ENCODE measurements around the gene BATF2. TPM values are rescaled to one million over a fixed set of nuclear protein-coding genes. Genes with fewer than 3 reads are reported as not detected.

The BATF2 gene
- total and polyA plus RNA-seq, 9 of the 15 experiments (the other 6 are each of a cell fraction or from before 2014, with no cell fraction given) = 1.7 to 8.9 (median 6.4) TPM

DNA sequence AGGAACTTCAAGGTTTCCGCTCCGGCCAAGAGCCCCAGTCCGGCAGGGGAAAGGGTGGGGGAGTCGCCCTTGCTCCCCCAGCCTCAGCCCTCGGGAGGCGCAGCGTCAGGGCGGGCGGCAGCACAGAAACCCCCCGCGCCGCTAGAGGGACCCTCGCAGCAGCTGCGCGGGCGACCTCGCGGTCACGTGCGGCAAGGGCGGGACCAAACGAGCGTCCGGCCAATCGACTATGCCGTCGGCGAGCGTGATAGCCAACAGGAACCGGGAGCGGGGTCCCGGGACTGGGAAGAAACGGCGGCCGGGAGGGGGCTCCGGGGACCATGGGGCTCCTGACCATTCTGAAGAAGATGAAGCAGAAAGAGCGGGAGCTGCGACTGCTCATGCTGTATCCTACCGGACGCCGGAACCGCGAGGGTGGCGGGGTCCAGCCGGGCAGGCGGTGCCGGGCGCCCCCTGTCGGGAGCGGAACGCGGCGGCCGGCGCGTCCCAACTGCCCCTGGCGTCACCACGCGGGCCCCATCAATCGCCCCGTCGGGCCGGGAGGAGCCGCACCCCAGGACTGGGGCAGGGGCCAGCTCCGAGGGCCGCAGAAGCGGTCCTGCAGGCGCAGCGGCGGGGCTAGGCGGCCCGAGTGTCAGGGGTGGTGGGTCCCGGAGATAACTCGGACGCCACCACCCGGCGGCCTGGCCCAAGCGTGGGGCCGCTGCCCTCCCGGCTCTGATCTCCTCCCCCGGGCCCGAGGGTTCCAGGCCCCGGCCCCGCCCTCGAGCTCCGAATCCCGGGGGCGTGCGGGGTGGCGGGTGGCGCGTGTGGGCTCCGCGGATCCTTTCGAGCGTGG is 17.3 kb upstream of the BATF2 start, which contains the start of gene ARL2 (continued):
- TF ChIP-seq ARNT (IDR thresholded peaks at IDR 0.05) = no peak; a peak in 1 of 4 replicates
- peak in 1 of 2 experiments; percentile 75; a peak in 2 of 4 replicates for TF ChIP-seq ZNF639 (CRISPR knock-in tag; conservative IDR thresholded peaks at IDR 0.05 in 1 of 2, IDR thresholded peaks at IDR 0.05 in 1 of 2)
- peak; percentile 52 to 81; a peak in 3 of 4 replicates for TF ChIP-seq FOXK2 (conservative IDR thresholded peaks at IDR 0.05 in 1 of 2, IDR thresholded peaks at IDR 0.05 in 1 of 2; ENCODE audit: low read depth in 2 of 2)
- no peak for TF ChIP-seq EZH2 (IDR thresholded peaks at IDR 0.05; ENCODE audit: borderline replicate concordance, low read depth, low read length)
- no peak for TF ChIP-seq NR0B1 (IDR thresholded peaks at IDR 0.05; ENCODE audit: partially characterized antibody)
- no peak for TF ChIP-seq SRSF7 (optimal IDR thresholded peaks at IDR 0.05; ENCODE audit: low read depth, low read length)
- peak; percentile 87 for TF ChIP-seq NCOA6 (IDR thresholded peaks at IDR 0.05)
- TF ChIP-seq CCNT2 (IDR thresholded peaks at IDR 0.05; ENCODE audit: borderline replicate concordance, extremely low read depth, insufficient read length, low read depth, low read length) = peak; percentile 63
- TF ChIP-seq ZNF197 (CRISPR knock-in tag; IDR thresholded peaks at IDR 0.05; ENCODE audit: low read depth) = no peak
- TF ChIP-seq, protein P1, sequence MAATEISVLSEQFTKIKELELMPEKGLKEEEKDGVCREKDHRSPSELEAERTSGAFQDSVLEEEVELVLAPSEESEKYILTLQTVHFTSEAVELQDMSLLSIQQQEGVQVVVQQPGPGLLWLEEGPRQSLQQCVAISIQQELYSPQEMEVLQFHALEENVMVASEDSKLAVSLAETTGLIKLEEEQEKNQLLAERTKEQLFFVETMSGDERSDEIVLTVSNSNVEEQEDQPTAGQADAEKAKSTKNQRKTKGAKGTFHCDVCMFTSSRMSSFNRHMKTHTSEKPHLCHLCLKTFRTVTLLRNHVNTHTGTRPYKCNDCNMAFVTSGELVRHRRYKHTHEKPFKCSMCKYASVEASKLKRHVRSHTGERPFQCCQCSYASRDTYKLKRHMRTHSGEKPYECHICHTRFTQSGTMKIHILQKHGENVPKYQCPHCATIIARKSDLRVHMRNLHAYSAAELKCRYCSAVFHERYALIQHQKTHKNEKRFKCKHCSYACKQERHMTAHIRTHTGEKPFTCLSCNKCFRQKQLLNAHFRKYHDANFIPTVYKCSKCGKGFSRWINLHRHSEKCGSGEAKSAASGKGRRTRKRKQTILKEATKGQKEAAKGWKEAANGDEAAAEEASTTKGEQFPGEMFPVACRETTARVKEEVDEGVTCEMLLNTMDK (IDR thresholded peaks at IDR 0.05; ENCODE audit: borderline replicate concordance, insufficient read depth, low read depth, low read length, poor library complexity, severe bottlenecking) = peak; percentile 99
- TF ChIP-seq, protein P2, sequence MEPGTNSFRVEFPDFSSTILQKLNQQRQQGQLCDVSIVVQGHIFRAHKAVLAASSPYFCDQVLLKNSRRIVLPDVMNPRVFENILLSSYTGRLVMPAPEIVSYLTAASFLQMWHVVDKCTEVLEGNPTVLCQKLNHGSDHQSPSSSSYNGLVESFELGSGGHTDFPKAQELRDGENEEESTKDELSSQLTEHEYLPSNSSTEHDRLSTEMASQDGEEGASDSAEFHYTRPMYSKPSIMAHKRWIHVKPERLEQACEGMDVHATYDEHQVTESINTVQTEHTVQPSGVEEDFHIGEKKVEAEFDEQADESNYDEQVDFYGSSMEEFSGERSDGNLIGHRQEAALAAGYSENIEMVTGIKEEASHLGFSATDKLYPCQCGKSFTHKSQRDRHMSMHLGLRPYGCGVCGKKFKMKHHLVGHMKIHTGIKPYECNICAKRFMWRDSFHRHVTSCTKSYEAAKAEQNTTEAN (CRISPR knock-in tag; IDR thresholded peaks at IDR 0.05) = 0 out of 2 replicates have a peak, but pooled peaks have one; percentile 76
- no peak for TF ChIP-seq ZBTB17 (CRISPR knock-in tag; IDR thresholded peaks at IDR 0.05)
- TF ChIP-seq ZNF79 (CRISPR knock-in tag; IDR thresholded peaks at IDR 0.05; ENCODE audit: low read depth) = no peak
- TF ChIP-seq FOXJ2 (tag; IDR thresholded peaks at IDR 0.05) = no peak
- TF ChIP-seq STAT5B (CRISPR knock-in tag; IDR thresholded peaks at IDR 0.05) = no peak
- TF ChIP-seq ZNF584 (CRISPR knock-in tag; IDR thresholded peaks at IDR 0.05; ENCODE audit: low read depth) = 0 out of 2 replicates have a peak, but pooled peaks have one; percentile 14
- TF ChIP-seq, protein P3, sequence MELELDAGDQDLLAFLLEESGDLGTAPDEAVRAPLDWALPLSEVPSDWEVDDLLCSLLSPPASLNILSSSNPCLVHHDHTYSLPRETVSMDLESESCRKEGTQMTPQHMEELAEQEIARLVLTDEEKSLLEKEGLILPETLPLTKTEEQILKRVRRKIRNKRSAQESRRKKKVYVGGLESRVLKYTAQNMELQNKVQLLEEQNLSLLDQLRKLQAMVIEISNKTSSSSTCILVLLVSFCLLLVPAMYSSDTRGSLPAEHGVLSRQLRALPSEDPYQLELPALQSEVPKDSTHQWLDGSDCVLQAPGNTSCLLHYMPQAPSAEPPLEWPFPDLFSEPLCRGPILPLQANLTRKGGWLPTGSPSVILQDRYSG (tag; conservative IDR thresholded peaks at IDR 0.05; ENCODE audit: low read depth) = no peak
- no peak for TF ChIP-seq MXI1 (IDR thresholded peaks at IDR 0.05; ENCODE audit: low read depth, low read length)
- no peak for TF ChIP-seq ZSCAN29 (IDR thresholded peaks at IDR 0.05)
